ENCODE measurements around the gene JADE2.
"Not testable (repeated sequence)": the region's sequence is repeated elsewhere in the genome, so short reads cannot be mapped to it uniquely, and the experiment has no call there.

The JADE2 gene

GRCh38 chr5:134508521-134509195, 16.8 kb upstream of the JADE2 start:
- no peak for DNase-seq

- DNase-seq: no peak
Measured at GRCh38 chr5:134509308-134510040, 16.0 kb upstream of the JADE2 start.

- DNase-seq: no peak
Measured at GRCh38 chr5:134510970-134511795, 14.3 kb upstream of the JADE2 start.

GRCh38 chr5:134511796-134512660, 13.4 kb upstream of the JADE2 start:
- DNase-seq: no peak

GRCh38 chr5:134512661-134512999, 12.8 kb upstream of the JADE2 start:
- DNase-seq: no peak

- no peak for DNase-seq
Measured at GRCh38 chr5:134515801-134516200, 9.7 kb upstream of the JADE2 start.

GRCh38 chr5:134516984-134517383, 8.5 kb upstream of the JADE2 start:
- DNase-seq: not testable (repeated sequence)

- DNase-seq: no peak
Measured at GRCh38 chr5:134517553-134517952, 7.9 kb upstream of the JADE2 start.

GRCh38 chr5:134519989-134520388, 5.5 kb upstream of the JADE2 start:
- no peak for DNase-seq

GRCh38 chr5:134521841-134522240, 3.6 kb upstream of the JADE2 start:
- no peak for DNase-seq

GRCh38 chr5:134523543-134524271, 1.8 kb upstream of the JADE2 start:
- no peak for DNase-seq

GRCh38 chr5:134524272-134524825, 1.1 kb upstream of the JADE2 start:
- DNase-seq: peak; percentile 66

- peak; percentile 79 for DNase-seq
Measured at GRCh38 chr5:134525683-134526482, 413 bp downstream of the JADE2 start.

- DNase-seq: peak; percentile 62
Measured at GRCh38 chr5:134526483-134527155, 1.1 kb downstream of the JADE2 start.

- DNase-seq: peak; percentile 89
Measured at GRCh38 chr5:134527156-134527960, 1.9 kb downstream of the JADE2 start.

GRCh38 chr5:134527961-134528424, 2.5 kb downstream of the JADE2 start:
- no peak for DNase-seq

GRCh38 chr5:134528556-134528955, 3.1 kb downstream of the JADE2 start:
- no peak for DNase-seq

- DNase-seq: no peak
Measured at GRCh38 chr5:134529460-134529859, 4.0 kb downstream of the JADE2 start.

All from left hindlimb (tissue), 1 donor.